Fibroblast of mammary gland (primary cell): Measurements from ENCODE around the gene PRDM2.

Source experiments
- DNase-seq: peaks from one replicate; pipeline ENCODE4 v3.0.0-alpha.2; 2010; ENCODE audit warnings: low read depth
- H3K4me3 ChIP-seq: 2 replicates; pipeline ENCODE4 v1.5.1; 2011; ENCODE audit warnings: low read depth, mild to moderate bottlenecking, low read length, moderate library complexity; ENCODE audit not compliant: control insufficient read depth
- CTCF ChIP-seq: conservative IDR thresholded peaks from 2 replicates; pipeline ENCODE4 v1.5.1; 2011; ENCODE audit warnings: low read depth, low read length, inconsistent platforms; ENCODE audit not compliant: control insufficient read depth, insufficient read depth

Gene PRDM2

DNA sequence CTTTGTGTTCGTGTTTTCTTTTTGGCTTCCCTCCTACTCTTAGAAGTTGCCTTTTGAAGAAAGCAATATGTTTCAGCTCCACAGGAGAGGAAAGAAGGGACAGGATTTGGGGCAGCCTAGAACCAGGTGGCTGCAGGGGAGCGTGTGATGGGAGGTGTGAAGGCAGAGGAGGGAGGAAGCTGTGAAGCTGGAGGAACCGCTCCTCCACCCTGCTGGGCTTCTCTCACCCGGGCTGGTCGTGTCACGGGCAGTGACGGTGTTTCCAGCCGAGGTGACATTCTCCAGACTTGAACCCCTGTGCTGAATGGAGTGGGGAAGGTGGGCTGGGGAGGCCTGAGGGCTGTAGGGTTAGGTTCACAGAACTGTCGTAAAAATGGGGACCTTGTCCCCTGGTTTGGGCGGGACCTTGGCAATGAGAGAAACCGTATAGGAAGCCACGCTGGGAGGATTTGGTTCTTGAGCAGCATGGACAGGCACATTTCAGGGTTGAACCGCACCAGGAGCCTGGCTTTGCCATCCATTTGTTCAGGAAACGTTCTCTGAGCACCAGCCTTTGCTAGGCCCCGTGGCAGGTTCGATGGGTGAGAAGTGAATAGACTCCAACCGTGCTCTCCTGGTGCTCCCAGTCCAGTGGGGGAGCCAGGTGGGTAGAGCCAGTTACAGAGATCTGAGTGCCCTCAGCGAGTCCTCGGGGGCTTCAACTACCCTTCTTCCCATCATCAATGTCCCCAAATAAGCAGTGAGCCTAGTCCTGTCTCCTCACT, 103.0 kb downstream of the PRDM2 start:
- no peak for TF ChIP-seq CTCF
- no peak overlapping the region for H3K4me3 ChIP-seq
- DNase-seq = no peak

GRCh38 chr1:13803546-13804239, 103.7 kb downstream of the PRDM2 start:
- DNase-seq = no peak
- TF ChIP-seq CTCF = no peak
- H3K4me3 ChIP-seq = no peak overlapping the region

DNA sequence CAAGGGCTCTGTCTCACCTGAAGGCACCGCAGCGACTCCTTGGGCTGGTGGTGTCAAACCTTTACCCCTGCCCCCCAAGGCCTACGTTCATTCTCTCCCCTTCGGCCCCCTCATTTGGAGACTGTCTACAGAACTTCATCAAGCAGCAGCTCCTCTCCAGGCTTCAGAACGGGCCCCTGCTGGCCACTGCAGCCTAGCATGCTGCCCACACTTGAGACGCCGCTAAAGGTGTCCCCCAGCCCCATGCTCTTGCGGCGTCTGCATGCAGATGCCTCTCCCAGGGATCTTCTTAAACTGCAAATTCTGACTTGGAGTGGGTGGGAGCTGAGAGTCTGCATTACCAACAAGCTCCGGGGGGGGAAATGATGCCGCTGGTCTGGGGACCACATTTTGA, 104.2 kb downstream of the PRDM2 start:
- no peak for DNase-seq
- TF ChIP-seq CTCF = no peak
- H3K4me3 ChIP-seq = no peak overlapping the region

- TF ChIP-seq CTCF = no peak
- H3K4me3 ChIP-seq = no peak overlapping the region
These were observed 105.4 kb downstream of the PRDM2 start for GRCh38 chr1:13805431-13805830.

DNA sequence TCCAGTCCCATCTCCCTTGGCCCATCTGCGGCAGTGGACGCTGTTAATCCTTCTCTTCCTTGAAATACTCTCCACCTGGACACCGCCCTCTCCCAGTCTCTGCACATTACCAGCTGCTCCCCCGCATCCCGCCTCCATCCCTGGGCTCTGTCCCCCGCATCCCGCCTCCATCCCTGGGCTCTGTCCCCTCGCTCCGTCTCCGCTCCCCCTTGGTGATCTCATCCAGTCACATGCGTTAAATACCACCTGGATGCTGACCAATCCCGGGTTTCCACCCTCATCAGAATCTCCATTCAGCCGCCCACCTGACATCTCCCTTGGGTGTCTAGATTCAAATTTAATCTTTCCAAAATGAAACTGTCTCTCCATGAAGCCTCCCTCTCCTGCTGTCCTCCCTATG, 106.1 kb downstream of the PRDM2 start:
- DNase-seq = no peak
- TF ChIP-seq CTCF = no peak
- no peak overlapping the region for H3K4me3 ChIP-seq

More at GRCh38 chr1:13805431-13805830, 105.4 kb downstream of the PRDM2 start:
- DNase-seq = no peak

GRCh38 chr1:13807209-13807608, 107.2 kb downstream of the PRDM2 start:
- peak; percentile 44 for TF ChIP-seq CTCF
- no peak overlapping the region for H3K4me3 ChIP-seq
- DNase-seq = peak; percentile 23
